Lower leg skin (tissue), 3 donors: ENCODE results near the gene ITGAD.

Experiments
- POLR2A ChIP-seq, 2 donors: fragments of 450-650 bp; IDR thresholded peaks; one replicate each; pipeline ENCODE4 v1.6.1; 2016 to 2017; ENCODE audit warnings: antibody characterized with exemption in 2 of 2, mild to moderate bottlenecking in 1 of 2, moderate library complexity in 1 of 2
- TF ChIP-seq, protein P1 (sequence below), 3 donors: fragments of 450-650 bp; IDR thresholded peaks; one replicate each; pipeline ENCODE4 v1.5.1; 2016; ENCODE audit warnings: antibody characterized with exemption in 3 of 3, mild to moderate bottlenecking in 3 of 3, moderate library complexity in 2 of 3

DNA sequence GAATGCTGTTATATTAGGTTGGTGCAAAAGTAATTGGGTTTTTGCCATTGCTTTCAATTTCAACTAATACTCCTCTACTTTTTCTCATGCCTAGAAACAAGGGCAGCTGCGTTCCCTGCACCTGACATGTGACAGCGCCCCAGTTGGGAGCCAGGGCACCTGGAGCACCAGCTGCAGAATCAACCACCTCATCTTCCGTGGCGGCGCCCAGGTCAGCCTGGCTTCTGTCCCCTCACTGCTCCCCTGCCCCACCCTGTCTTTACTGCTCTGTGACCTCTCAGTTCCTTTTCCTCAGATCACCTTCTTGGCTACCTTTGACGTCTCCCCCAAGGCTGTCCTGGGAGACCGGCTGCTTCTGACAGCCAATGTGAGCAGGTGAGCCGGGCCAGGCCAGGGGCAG is 16.4 kb upstream of the ITGAD start:
- TF ChIP-seq, protein P1, sequence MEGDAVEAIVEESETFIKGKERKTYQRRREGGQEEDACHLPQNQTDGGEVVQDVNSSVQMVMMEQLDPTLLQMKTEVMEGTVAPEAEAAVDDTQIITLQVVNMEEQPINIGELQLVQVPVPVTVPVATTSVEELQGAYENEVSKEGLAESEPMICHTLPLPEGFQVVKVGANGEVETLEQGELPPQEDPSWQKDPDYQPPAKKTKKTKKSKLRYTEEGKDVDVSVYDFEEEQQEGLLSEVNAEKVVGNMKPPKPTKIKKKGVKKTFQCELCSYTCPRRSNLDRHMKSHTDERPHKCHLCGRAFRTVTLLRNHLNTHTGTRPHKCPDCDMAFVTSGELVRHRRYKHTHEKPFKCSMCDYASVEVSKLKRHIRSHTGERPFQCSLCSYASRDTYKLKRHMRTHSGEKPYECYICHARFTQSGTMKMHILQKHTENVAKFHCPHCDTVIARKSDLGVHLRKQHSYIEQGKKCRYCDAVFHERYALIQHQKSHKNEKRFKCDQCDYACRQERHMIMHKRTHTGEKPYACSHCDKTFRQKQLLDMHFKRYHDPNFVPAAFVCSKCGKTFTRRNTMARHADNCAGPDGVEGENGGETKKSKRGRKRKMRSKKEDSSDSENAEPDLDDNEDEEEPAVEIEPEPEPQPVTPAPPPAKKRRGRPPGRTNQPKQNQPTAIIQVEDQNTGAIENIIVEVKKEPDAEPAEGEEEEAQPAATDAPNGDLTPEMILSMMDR (IDR thresholded peaks at IDR 0.05) = no peak
- TF ChIP-seq POLR2A (IDR thresholded peaks at IDR 0.05) = no peak
